Lung microvascular endothelial cell (primary cell): ENCODE results near the gene BGN. TPM values are rescaled to one million over a fixed set of nuclear protein-coding genes. Genes with fewer than 3 reads are reported as not detected.

ENCODE experiments used
- total RNA-seq: library from RNA; depleted of rRNA; stranded (reverse); fragments of >200 nt; gene quantifications from 2 replicates; pipeline ENCODE4 v1.2.1, GENCODE V29; 2014

BGN gene
- total RNA-seq, 1 donor from 2014 or later = 15.3 TPM

Other genes starting within 250 kb of the BGN start
- not detected in 2 replicates for gene PNMA6F, start 173.2 kb upstream of the BGN start, total RNA-seq
- 3.1 and 4.4 TPM in 2 replicates for gene ZNF275, start 160.8 kb upstream of the BGN start, total RNA-seq
- not detected in 2 replicates for gene PNMA6E, start 93.6 kb upstream of the BGN start, total RNA-seq
- 0.20 and 0.22 TPM in 2 replicates for gene ZFP92, start 83.5 kb upstream of the BGN start, total RNA-seq
- gene TREX2, start 48.9 kb upstream of the BGN start, total RNA-seq = 4.4 and 7.7 TPM in 2 replicates
- 7.8 and 11.3 TPM in 2 replicates for gene HAUS7, start 24.4 kb upstream of the BGN start, total RNA-seq
- not detected in 2 replicates for gene ATP2B3, start 22.7 kb downstream of the BGN start, total RNA-seq
- 31.9 and 33.1 TPM in 2 replicates for gene CCNQ, start 104.2 kb downstream of the BGN start, total RNA-seq
- gene DUSP9, start 152.2 kb downstream of the BGN start, total RNA-seq = under 0.01 TPM in 2 replicates
- not detected in 2 replicates for gene PNCK, start 178.8 kb downstream of the BGN start, total RNA-seq
- gene SLC6A8, start 192.9 kb downstream of the BGN start, total RNA-seq = 2.4 TPM in 2 replicates
- gene BCAP31, start 229.4 kb downstream of the BGN start, total RNA-seq = 236 and 400 TPM in 2 replicates
- 4.8 and 6.2 TPM in 2 replicates for gene ABCD1, start 229.9 kb downstream of the BGN start, total RNA-seq